ENCODE data around the gene USP6NL.

- no peak for TF ChIP-seq EZH2 (IDR thresholded peaks at IDR 0.05)
- no peak for TF ChIP-seq SP1 (IDR thresholded peaks at IDR 0.05; ENCODE audit: low read depth)
- TF ChIP-seq POLR2AphosphoS5 (IDR thresholded peaks at IDR 0.05; ENCODE audit: low read depth, low read length): no peak
- TF ChIP-seq CTCF (IDR thresholded peaks at IDR 0.05 in 2 of 3, conservative IDR thresholded peaks at IDR 0.05 in 1 of 3; ENCODE audit: borderline replicate concordance in 1 of 3, insufficient read depth in 1 of 3, low read depth in 2 of 3, low read length in 2 of 3): no peak
- no peak for TF ChIP-seq ATF3 (IDR thresholded peaks at IDR 0.05)
These were observed 31.6 kb downstream of the USP6NL start for GRCh38 chr10:11579885-11580284.
